Liver (tissue), 9 donors: ENCODE data around the gene CHEK1. TPM values are rescaled to one million over a fixed set of nuclear protein-coding genes. Genes with fewer than 3 reads are reported as not detected.

Experiments
- DNase-seq: peaks from one replicate; pipeline ENCODE4 v3.0.0-alpha.2; 2017; ENCODE audit warnings: low spot score
- H3K27ac ChIP-seq, 2 donors: one replicate each; pipeline ENCODE4 v1.7.0; 2013; ENCODE audit warnings: inconsistent platforms in 2 of 2, low read length in 2 of 2, control low read depth in 1 of 2, low read depth in 1 of 2, mild to moderate bottlenecking in 1 of 2
- H3K27me3 ChIP-seq, 4 donors: one replicate each; pipeline versions ENCODE4 v1.6.1 to v1.7.0; 2013; ENCODE audit warnings: low read length in 3 of 4, inconsistent platforms in 1 of 4, mild to moderate bottlenecking in 1 of 4, moderate library complexity in 1 of 4; ENCODE audit not compliant: control insufficient read depth in 4 of 4, insufficient read depth in 4 of 4
- H3K36me3 ChIP-seq, 4 donors: one replicate each; pipeline versions ENCODE4 v1.6.1 to v1.7.0; 2013; ENCODE audit warnings: low read length in 3 of 4, mild to moderate bottlenecking in 3 of 4, low read depth in 1 of 4, moderate library complexity in 1 of 4; ENCODE audit not compliant: control insufficient read depth in 4 of 4, insufficient read depth in 3 of 4
- H3K4me1 ChIP-seq, 4 donors: one replicate each; pipeline versions ENCODE4 v1.6.1 to v1.7.0; 2013; ENCODE audit warnings: low read length in 3 of 4, mild to moderate bottlenecking in 3 of 4, moderate library complexity in 1 of 4; ENCODE audit not compliant: control insufficient read depth in 4 of 4, insufficient read depth in 4 of 4
- H3K4me3 ChIP-seq, 3 donors: one replicate each; pipeline versions ENCODE4 v1.6.1 to v1.7.0; 2013; ENCODE audit warnings: low read length in 3 of 3, control low read depth in 1 of 3, low read depth in 1 of 3, mild to moderate bottlenecking in 1 of 3
- H3K9ac ChIP-seq, 2 donors: one replicate each; pipeline ENCODE4 v1.7.0; 2013; ENCODE audit warnings: low read length in 2 of 2, mild to moderate bottlenecking in 2 of 2, moderate library complexity in 2 of 2, control low read depth in 1 of 2, low read depth in 1 of 2
- H3K9me3 ChIP-seq, 4 donors: one replicate each; pipeline versions ENCODE4 v1.6.1 to v1.7.0; 2013; ENCODE audit warnings: low read length in 3 of 4; ENCODE audit not compliant: control insufficient read depth in 4 of 4
- EGR1 ChIP-seq, 2 donors: IDR thresholded peaks; 2 replicates each; pipeline ENCODE4 v1.6.1; 2016 to 2018; ENCODE audit warnings: antibody characterized with exemption in 2 of 2, low read depth in 2 of 2
- FOXA1 ChIP-seq: IDR thresholded peaks from 2 replicates; pipeline ENCODE4 v1.6.1; 2016; ENCODE audit warnings: antibody characterized with exemption
- FOXA2 ChIP-seq: IDR thresholded peaks from 2 replicates; pipeline ENCODE4 v1.6.1; 2016; ENCODE audit warnings: antibody characterized with exemption
- GABPA ChIP-seq, 2 donors: IDR thresholded peaks in 1 of 2; conservative IDR thresholded peaks in 1 of 2; 2 replicates each; pipeline ENCODE4 v1.6.1; 2016; ENCODE audit warnings: antibody characterized with exemption in 2 of 2, mild to moderate bottlenecking in 1 of 2, moderate library complexity in 1 of 2
- HNF4A ChIP-seq, 2 donors: conservative IDR thresholded peaks; 2 replicates each; pipeline ENCODE4 v1.6.1; 2016; ENCODE audit warnings: antibody characterized with exemption in 2 of 2, mild to moderate bottlenecking in 2 of 2
- HNF4G ChIP-seq: IDR thresholded peaks from 2 replicates; pipeline ENCODE4 v1.6.1; 2016; ENCODE audit warnings: antibody characterized with exemption
- JUND ChIP-seq, 2 donors: IDR thresholded peaks; 2 replicates each; pipeline ENCODE4 v1.6.1; 2016; ENCODE audit warnings: antibody characterized with exemption in 2 of 2
- NR2F2 ChIP-seq: IDR thresholded peaks from 2 replicates; pipeline ENCODE4 v1.6.1; 2016; ENCODE audit warnings: antibody characterized with exemption
- RAD21 ChIP-seq, 2 donors: IDR thresholded peaks; 2 replicates each; pipeline ENCODE4 v1.6.1; 2016; ENCODE audit warnings: antibody characterized with exemption in 2 of 2, mild to moderate bottlenecking in 2 of 2
- RXRA ChIP-seq, 2 donors: IDR thresholded peaks; 2 replicates each; pipeline ENCODE4 v1.6.1; 2017 to 2018; ENCODE audit warnings: antibody characterized with exemption in 2 of 2, mild to moderate bottlenecking in 1 of 2
- SP1 ChIP-seq: IDR thresholded peaks from 2 replicates; pipeline ENCODE4 v1.6.1; 2018; ENCODE audit warnings: antibody characterized with exemption, mild to moderate bottlenecking
- TAF1 ChIP-seq: conservative IDR thresholded peaks from 2 replicates; pipeline ENCODE4 v1.6.1; 2016; ENCODE audit warnings: antibody characterized with exemption, mild to moderate bottlenecking
- YY1 ChIP-seq: IDR thresholded peaks from 2 replicates; pipeline ENCODE4 v1.6.1; 2016; ENCODE audit warnings: antibody characterized with exemption, mild to moderate bottlenecking
- WGBS: extraction: QIAGEN DNeasy Blood & Tissue Kit; methylation state at CpG from one replicate; pipeline ENCODE4 v1.1.7; 2013; 5-methylcytosine and 5-hydroxymethylcytosine counted together
- polyA plus RNA-seq, 2 donors: library from polyadenylated mRNA; stranded (reverse) in 1 of 2; unstranded in 1 of 2; fragments of 200-250 nt in 1 of 2; fragments of >200 nt in 1 of 2; fragmentation: Nextera tagmentation in 1 of 2; extraction: Ambion mirVana in 1 of 2; gene quantifications; one replicate each; pipeline versions ENCODE4 v1.2.1 to v1.2.3, GENCODE V29; 2013 to 2015
- total RNA-seq, 2 donors: library from RNA; depleted of rRNA; stranded (reverse); fragments of >200 nt; gene quantifications; one replicate each; pipeline ENCODE4 v1.2.3, GENCODE V29; 2014
- TF ChIP-seq, protein P1 (sequence below): IDR thresholded peaks from 2 replicates; pipeline ENCODE4 v1.6.1; 2016; ENCODE audit warnings: antibody characterized with exemption
- TF ChIP-seq, protein P2 (sequence below): IDR thresholded peaks from 2 replicates; pipeline ENCODE4 v1.6.1; 2016; ENCODE audit warnings: antibody characterized with exemption
- TF ChIP-seq, protein P3 (sequence below): IDR thresholded peaks from 2 replicates; pipeline ENCODE4 v1.6.1; 2016; ENCODE audit warnings: antibody characterized with exemption, mild to moderate bottlenecking
- donor health status: healthy.
- donor health status: healthy.
- donor health status: healthy.
- donor health status: healthy.
- donor health status: healthy.

Gene CHEK1
- total and polyA plus RNA-seq, 4 donors = 0.59 to 21.7 (median 0.85) TPM

DNA sequence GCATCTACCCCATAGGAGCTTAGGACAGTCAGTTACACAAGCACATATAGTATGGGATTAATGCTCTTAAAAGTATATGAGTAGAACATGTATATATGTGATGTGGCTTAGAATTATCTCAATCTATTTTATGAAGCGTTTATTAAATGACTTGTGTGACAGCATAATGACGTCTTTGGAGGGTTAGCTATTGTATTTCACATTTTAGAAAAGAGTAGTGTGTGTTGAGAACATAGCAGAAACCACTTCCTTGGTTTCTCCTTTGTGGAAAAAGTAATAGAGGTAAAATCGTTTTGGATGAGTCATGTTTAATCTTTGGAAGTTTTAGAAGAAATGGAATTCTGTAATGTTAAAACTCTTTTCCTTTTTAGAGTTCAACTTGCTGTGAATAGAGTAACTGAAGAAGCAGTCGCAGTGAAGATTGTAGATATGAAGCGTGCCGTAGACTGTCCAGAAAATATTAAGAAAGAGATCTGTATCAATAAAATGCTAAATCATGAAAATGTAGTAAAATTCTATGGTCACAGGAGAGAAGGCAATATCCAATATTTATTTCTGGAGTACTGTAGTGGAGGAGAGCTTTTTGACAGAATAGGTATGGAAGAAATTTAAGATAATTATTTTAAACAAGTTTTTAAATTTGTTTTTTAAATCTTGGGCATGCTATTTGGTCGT lies 2.4 kb downstream of the CHEK1 start:
- no peaks in the 10 kb centered on the region for H3K9me3 ChIP-seq
- no peak overlapping the region for H3K27ac ChIP-seq
- H3K4me3 ChIP-seq = no peak overlapping the region
- WGBS = 81% methylated on average over 7 of the region's 7 CpGs
- H3K9ac ChIP-seq = no peak overlapping the region
- H3K4me1 ChIP-seq = peaks cover 3 to 20% (median 15%) of the 10 kb centered on the region in 4 donors
- H3K36me3 ChIP-seq = no peaks in the 10 kb centered on the region
- DNase-seq = no peak
- TF ChIP-seq RAD21 (IDR thresholded peaks at IDR 0.05) = no peak
- no peak for TF ChIP-seq SP1
- TF ChIP-seq, protein P1, sequence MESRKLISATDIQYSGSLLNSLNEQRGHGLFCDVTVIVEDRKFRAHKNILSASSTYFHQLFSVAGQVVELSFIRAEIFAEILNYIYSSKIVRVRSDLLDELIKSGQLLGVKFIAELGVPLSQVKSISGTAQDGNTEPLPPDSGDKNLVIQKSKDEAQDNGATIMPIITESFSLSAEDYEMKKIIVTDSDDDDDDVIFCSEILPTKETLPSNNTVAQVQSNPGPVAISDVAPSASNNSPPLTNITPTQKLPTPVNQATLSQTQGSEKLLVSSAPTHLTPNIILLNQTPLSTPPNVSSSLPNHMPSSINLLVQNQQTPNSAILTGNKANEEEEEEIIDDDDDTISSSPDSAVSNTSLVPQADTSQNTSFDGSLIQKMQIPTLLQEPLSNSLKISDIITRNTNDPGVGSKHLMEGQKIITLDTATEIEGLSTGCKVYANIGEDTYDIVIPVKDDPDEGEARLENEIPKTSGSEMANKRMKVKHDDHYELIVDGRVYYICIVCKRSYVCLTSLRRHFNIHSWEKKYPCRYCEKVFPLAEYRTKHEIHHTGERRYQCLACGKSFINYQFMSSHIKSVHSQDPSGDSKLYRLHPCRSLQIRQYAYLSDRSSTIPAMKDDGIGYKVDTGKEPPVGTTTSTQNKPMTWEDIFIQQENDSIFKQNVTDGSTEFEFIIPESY = no peak
- TF ChIP-seq JUND (IDR thresholded peaks at IDR 0.05) = no peak
- TF ChIP-seq NR2F2 = no peak
- no peak for TF ChIP-seq TAF1
- TF ChIP-seq EGR1 (IDR thresholded peaks at IDR 0.05; ENCODE audit: low read depth in 2 of 2) = no peak
- TF ChIP-seq, protein P2, sequence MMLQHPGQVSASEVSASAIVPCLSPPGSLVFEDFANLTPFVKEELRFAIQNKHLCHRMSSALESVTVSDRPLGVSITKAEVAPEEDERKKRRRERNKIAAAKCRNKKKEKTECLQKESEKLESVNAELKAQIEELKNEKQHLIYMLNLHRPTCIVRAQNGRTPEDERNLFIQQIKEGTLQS = no peak
- TF ChIP-seq YY1 = no peak
- no peak for TF ChIP-seq GABPA (IDR thresholded peaks at IDR 0.05 in 1 of 2, conservative IDR thresholded peaks at IDR 0.05 in 1 of 2)
- TF ChIP-seq, protein P3, sequence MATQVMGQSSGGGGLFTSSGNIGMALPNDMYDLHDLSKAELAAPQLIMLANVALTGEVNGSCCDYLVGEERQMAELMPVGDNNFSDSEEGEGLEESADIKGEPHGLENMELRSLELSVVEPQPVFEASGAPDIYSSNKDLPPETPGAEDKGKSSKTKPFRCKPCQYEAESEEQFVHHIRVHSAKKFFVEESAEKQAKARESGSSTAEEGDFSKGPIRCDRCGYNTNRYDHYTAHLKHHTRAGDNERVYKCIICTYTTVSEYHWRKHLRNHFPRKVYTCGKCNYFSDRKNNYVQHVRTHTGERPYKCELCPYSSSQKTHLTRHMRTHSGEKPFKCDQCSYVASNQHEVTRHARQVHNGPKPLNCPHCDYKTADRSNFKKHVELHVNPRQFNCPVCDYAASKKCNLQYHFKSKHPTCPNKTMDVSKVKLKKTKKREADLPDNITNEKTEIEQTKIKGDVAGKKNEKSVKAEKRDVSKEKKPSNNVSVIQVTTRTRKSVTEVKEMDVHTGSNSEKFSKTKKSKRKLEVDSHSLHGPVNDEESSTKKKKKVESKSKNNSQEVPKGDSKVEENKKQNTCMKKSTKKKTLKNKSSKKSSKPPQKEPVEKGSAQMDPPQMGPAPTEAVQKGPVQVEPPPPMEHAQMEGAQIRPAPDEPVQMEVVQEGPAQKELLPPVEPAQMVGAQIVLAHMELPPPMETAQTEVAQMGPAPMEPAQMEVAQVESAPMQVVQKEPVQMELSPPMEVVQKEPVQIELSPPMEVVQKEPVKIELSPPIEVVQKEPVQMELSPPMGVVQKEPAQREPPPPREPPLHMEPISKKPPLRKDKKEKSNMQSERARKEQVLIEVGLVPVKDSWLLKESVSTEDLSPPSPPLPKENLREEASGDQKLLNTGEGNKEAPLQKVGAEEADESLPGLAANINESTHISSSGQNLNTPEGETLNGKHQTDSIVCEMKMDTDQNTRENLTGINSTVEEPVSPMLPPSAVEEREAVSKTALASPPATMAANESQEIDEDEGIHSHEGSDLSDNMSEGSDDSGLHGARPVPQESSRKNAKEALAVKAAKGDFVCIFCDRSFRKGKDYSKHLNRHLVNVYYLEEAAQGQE = no peak
- TF ChIP-seq FOXA1 = no peak
- no peak for TF ChIP-seq HNF4G
- H3K27me3 ChIP-seq = no peaks in the 10 kb centered on the region

DNA sequence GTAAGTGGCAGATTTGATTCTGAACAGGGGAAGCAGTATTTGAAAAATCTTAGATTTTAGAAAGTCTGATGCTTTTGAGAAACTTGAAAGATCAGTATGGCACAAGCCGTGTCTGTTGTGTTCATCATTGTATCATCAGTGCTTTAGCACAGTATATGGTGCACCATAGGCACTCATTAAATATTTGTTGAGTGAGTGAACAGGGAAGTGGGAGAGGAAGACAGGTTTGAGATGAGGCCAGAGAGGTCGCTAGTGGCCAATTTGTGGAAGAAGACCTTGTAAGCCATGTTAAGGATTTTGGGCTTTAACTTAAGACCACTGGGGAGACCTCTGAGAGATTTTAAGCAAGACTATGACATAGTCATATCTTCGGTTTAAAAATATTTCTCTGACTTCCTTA lies 12.9 kb downstream of the CHEK1 start:
- Histone ChIP-seq H3K36me3 (no peaks in the 10 kb centered on the region), H3K27me3 (no peaks in the 10 kb centered on the region), H3K9me3 (no peaks in the 10 kb centered on the region), H3K27ac (no peak overlapping the region), H3K9ac (no peak overlapping the region), H3K4me3 (no peak overlapping the region), H3K4me1 (no peaks in the 10 kb centered on the region)
- DNase-seq = no peak
- TF ChIP-seq GABPA (IDR thresholded peaks at IDR 0.05 in 1 of 2, conservative IDR thresholded peaks at IDR 0.05 in 1 of 2) (no peak), HNF4A (conservative IDR thresholded peaks at IDR 0.05) (no peak), SP1 (no peak), EGR1 (IDR thresholded peaks at IDR 0.05; ENCODE audit: low read depth in 2 of 2) (no peak), HNF4G (no peak), NR2F2 (no peak), RAD21 (IDR thresholded peaks at IDR 0.05) (no peak), RXRA (IDR thresholded peaks at IDR 0.05) (no peak), FOXA2 (no peak)
- TF ChIP-seq, protein P2 = no peak
- TF ChIP-seq, protein P1 = no peak
- 92% methylated on average over 3 of the region's 3 CpGs for WGBS
